GM13976 (cell line): ENCODE data around the gene MECR.

Experiments
- DNase-seq: peaks from one replicate; pipeline ENCODE4 v3.0.0; 2012; ENCODE audit warnings: low spot score
- in situ Hi-C: fragments of 300-500 bp; cut with MboI; formaldehyde crosslinking; loops from one replicate; pipeline ENCODE4 v1.12.0; 2022; ENCODE audit warnings: low sequenced_read_pairs, mixed read lengths, inconsistent platforms; ENCODE audit not compliant: unreplicated experiment
- TF ChIP-seq, protein P1 (sequence below): IDR thresholded peaks from 2 replicates; pipeline ENCODE4 v1.5.1; 2012; ENCODE audit warnings: borderline replicate concordance, mild to moderate bottlenecking; ENCODE audit not compliant: insufficient read depth; ENCODE audit errors: extremely low read depth, missing control alignments, control extremely low read depth

The MECR gene

DNA sequence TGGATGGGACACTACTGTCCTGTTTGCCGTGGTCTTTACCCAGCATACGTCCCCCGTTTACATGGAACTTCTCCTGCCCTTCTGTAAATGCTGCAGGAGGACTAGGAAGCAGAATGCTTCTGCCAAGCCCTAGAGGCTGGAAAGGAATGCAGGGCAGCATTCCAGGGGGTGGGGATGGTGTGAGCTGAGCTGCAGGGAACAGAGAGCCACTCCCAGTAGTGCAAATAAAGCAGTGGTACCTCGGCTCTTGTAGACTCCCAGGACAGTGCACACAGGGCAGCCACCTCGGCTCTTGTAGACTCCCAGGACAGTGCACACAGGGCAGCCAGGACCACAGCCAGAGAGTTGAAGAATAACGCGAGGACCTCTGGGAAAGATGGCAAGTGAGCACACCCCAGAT lies 41.0 kb upstream of the MECR start:
- in situ Hi-C loops, result no loop called here
- TF ChIP-seq, protein P1, sequence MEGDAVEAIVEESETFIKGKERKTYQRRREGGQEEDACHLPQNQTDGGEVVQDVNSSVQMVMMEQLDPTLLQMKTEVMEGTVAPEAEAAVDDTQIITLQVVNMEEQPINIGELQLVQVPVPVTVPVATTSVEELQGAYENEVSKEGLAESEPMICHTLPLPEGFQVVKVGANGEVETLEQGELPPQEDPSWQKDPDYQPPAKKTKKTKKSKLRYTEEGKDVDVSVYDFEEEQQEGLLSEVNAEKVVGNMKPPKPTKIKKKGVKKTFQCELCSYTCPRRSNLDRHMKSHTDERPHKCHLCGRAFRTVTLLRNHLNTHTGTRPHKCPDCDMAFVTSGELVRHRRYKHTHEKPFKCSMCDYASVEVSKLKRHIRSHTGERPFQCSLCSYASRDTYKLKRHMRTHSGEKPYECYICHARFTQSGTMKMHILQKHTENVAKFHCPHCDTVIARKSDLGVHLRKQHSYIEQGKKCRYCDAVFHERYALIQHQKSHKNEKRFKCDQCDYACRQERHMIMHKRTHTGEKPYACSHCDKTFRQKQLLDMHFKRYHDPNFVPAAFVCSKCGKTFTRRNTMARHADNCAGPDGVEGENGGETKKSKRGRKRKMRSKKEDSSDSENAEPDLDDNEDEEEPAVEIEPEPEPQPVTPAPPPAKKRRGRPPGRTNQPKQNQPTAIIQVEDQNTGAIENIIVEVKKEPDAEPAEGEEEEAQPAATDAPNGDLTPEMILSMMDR, result no peak
- no peak for DNase-seq

GRCh38 chr1:29270929-29271521 lies 40.3 kb upstream of the MECR start:
- DNase-seq, result no peak

DNA sequence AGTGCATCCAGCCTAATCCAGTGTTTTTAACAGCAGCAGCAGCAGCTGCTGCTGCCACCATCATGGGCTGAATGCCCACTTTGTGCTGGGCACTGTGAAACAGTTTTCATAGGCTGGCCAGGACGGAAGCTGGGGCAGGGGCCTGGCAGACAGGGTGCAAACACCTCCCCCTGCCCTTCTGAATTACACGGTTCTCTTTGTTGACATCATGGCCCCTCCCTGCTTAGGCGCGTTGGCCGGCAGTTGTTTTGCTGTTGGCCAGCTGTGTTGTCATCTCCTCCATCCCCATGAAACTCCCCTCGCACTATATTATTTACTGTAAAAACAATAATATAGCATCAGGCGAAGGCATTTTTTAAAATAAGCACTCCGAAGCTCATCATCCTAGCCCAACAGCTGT lies 38.6 kb upstream of the MECR start:
- TF ChIP-seq, protein P1, result no peak
- no peak for DNase-seq

More at GRCh38 chr1:29270929-29271521, 40.3 kb upstream of the MECR start:
- in situ Hi-C loops, result no loop called here
- TF ChIP-seq, protein P1, result no peak

DNA sequence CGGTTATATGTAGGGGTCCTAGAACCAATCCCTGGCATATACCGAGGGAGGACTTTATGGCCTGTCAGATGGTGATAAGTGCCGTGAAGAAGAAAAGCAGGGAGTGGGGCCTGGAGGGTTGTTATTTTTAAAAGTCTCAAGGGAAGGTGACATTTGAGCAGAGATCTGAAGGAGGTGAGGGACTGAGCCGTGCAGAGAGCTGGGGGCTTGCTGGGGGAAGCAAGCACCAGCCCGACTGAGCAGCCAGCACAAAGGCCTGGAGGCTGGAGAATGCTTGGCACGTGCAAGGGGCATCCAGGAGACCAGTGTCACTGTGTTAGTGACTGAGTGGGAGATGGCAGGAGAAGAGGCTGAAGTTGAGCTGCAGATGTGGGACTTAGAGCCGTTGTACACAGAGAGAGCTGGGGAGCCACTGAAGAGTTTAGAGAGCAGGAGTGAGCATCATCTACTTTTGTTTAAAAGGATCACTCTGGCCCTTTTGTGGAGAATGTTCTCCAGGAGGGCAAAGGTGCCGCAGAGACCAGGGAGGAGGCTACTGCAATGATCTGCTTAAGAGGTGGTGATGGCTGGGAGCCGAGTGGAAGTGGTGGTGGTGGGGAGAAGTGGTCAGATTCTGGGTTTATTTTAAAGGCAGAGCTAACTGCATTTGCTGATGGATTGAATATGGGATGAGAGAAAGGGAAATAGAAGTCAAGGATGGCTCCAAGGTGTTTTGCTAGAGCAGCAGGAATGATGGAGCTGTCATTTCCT lies 36.8 kb upstream of the MECR start:
- TF ChIP-seq, protein P1, result no peak
- in situ Hi-C loops, result no loop called here
- DNase-seq, result no peak

More for the DNA sequence above, 38.6 kb upstream of the MECR start:
- in situ Hi-C loops, result no loop called here

- in situ Hi-C loops, result no loop called here
- TF ChIP-seq, protein P1, result no peak
These were observed 36.2 kb upstream of the MECR start for GRCh38 chr1:29266912-29267311.

GRCh38 chr1:29264773-29265389 lies 34.1 kb upstream of the MECR start:
- no peak for DNase-seq
- TF ChIP-seq, protein P1, result no peak
- in situ Hi-C loops, result no loop called here

More at GRCh38 chr1:29266912-29267311, 36.2 kb upstream of the MECR start:
- DNase-seq, result no peak
